ENCODE results near the gene PNPLA7.
"Not testable (repeated sequence)": the region's sequence is repeated elsewhere in the genome, so short reads cannot be mapped to it uniquely, and the experiment has no call there.

PNPLA7 gene

GRCh38 chr9:137477778-137478612 lies 72.2 kb downstream of the PNPLA7 start:
- no peak for DNase-seq

- DNase-seq = no peak
Observed at GRCh38 chr9:137476856-137477255, 73.3 kb downstream of the PNPLA7 start.

GRCh38 chr9:137475666-137476065 lies 74.5 kb downstream of the PNPLA7 start:
- no peak for DNase-seq

GRCh38 chr9:137474271-137474670 lies 75.9 kb downstream of the PNPLA7 start:
- DNase-seq = no peak

GRCh38 chr9:137470785-137471184 lies 79.4 kb downstream of the PNPLA7 start:
- no peak for DNase-seq

DNA sequence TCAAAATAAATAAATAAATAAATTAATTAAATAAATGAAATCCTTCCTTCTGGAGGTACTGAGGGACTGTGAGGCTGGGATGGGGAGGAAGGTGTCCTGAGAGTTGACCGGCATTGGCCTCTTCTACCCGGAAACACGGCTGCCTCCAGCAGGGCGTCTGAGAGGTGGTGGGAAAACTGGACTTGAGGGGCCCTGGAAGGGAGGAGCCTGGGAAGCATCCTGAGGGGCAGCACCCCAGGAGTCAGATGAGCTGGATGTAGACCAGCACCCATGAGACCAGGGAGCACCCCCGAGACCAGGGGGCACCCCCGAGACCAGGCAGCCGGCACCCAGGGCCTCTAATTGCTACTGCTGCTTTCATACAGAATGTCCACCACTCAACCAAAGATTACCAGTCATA lies 82.3 kb downstream of the PNPLA7 start:
- no peak for DNase-seq

GRCh38 chr9:137467161-137467581 lies 83.0 kb downstream of the PNPLA7 start:
- DNase-seq = no peak

GRCh38 chr9:137466389-137467085 lies 83.7 kb downstream of the PNPLA7 start:
- not testable (repeated sequence) for DNase-seq

- no peak for DNase-seq
Observed at GRCh38 chr9:137465720-137466388, 84.3 kb downstream of the PNPLA7 start.

DNA sequence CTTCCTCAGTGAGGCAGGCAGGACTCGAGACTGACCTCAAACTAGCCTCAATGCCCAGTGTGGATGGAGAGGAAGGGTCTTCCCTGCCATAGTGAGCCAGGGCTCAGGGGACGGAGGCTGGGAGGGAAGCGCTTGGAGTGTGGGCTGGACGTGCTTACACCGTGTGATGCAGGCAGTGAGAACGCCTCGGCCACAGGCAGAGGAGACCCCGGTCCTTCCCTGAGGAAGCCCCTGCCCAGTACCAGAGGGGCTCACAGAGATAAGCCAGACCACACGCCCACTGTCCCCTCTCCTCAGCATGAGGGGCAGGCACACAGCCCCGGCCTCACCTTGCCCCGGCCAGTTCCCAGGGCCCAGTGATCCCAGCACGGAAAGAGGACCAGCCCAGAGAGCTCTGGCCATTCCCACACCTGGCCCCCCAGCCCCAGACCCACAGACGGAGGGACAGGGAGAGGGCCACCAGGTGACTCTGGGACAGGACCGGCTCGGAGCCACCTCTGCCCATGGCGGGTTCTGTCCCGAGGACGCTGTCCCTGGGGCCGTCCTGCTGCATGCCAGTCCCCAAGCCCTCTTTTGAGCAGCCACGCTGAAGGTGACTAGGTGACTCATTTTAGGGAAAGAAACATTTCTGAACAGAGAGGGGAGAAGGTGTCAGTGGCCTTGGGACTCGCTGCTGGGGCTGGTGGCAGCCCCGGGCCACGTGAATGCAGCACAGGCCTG lies 85.0 kb downstream of the PNPLA7 start:
- DNase-seq = peak; percentile 23

DNA sequence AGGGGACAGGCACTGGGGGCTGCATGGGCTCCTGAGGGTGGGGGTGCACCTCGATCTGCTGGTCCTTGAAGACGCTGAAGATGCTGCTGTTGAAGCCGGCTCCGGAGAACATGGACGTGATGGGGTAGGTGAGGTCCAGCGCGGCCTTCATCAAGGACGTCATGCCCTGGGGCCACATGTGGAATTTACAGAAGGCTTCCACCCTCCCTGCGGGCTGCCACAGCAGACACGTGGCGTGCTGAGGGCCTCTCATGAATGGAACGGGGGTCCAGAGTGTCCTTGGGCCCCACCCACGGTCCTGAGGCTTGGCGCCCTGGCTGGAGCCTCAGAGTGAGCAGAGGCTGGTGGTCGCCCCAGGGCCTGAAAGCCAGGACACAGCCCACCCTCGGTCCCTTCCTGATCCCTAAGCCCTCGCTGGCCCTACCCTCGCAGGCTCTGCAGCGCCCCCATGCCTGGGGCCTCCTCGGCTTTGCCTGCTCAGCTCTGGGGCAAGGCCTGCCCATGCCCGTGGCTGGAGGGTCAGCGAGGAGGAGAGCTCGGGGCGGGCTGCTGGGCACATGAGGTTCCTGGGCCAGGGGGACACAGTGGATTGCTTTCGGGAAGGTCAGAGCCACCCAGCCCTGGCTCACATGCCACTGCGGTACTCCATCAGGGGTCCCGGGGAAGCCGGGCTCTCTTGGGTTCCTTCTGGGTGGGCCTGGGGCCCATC lies 85.8 kb downstream of the PNPLA7 start:
- no peak for DNase-seq

GRCh38 chr9:137463931-137464290 lies 86.3 kb downstream of the PNPLA7 start:
- no peak for DNase-seq

DNA sequence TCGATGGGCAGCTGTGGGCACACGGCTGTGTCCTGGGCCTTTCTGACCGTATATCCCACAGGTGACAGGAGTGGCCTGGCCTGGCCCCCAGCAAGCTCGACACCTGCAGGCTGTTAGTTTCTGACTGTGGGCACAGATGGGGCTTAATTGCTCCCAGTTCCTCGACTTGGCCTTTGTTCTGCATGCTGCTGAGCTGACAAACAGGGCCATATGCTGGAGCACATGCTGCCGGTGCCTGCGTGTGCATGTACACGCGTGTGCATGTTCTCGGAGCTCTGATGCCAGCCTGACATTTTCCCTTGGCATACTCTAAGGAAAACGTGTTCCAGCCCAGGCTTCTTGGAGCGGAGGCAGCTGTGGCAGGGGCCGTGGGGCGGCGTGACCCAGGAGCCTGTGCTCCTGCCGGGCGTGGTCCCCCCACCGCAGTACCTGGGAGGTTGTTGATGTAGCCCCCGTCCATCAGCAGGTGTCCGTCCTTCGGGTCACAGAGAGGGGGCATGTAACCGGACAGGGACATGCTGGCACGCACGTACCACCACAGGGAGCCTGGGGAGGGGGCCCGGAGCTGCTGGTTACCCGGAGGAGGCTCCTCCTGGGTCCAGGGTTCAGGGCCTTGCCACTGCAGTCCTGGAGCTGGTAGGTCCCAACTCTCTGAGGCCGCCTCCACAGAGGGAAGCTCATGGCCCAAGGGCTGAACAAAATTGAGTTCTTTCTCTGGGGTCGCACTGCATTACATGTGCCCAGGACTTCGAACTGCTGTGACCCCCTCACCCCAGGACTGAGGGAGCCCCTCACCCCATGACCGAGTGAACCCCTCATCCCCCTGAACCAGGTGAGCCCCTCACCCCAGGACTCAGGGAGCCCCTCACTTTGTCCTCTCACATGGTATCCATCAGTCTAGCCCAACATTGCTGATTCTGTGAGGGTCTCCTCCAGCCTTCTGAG lies 86.9 kb downstream of the PNPLA7 start:
- DNase-seq = no peak

- DNase-seq = no peak
Observed at GRCh38 chr9:137462396-137462985, 87.7 kb downstream of the PNPLA7 start.

GRCh38 chr9:137461663-137462395 lies 88.4 kb downstream of the PNPLA7 start:
- peak; percentile 40 for DNase-seq

DNA sequence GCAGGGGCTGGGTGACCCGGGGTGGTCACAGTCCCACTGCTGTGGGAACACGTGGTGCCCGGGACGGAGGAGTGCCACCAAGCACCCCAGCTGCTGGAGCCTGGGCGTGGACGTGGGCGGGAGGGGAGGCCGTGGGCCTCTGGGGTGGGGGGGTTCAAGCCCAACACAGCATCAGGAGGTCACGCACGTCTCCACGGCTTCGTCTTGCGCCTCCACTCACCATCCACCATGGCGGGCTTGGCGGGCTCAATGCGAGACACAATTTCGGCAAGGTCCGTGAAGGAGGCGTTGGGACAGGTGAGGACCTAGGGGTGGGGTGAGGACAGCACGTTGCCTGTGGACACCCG lies 88.9 kb downstream of the PNPLA7 start:
- no peak for DNase-seq

DNA sequence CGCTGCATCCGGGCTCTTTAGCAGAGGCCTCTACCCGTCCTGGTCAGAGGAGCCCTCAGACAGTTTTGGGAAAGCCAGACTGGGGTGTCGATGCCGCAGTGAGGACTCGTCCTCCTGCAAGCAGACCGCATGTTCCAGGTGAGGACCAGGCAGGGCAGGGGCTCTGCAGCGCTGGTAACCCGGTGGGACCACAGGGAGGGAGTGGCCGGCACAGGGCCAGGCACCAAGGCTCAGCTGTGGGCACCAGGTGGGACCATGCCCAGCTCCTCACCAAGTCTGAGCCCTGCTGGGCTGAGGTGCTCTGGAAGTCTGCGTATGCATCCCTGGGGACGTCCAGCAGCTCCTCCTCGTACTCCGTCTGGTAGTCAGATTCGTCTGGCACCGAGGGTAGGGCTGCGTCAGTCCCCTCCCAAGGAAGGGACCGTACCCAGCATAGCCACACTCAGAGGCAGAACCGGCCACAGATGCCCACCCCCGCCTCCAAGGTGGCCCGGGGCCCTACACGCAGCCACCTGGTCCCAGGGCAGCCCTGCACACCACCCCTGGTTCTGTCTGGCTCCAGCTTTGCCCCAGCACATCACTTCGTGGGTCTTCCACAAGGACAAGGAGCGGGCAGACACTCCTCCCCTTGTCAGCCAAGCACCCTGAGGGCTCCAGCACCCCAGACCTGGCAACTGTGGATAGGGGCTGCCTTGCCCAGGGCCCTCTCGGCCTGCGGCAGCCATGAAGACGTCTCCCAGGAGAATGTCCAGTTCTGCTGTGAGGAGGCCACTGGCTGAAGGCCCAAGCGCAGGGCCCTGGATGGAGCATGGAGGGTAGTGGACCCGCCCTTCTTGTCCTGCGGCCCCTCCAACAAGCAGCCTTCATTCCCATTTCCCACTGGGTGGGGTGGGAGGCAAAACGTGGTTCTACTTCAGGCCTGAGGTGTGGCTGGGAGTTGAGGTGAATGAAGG lies 89.6 kb downstream of the PNPLA7 start:
- DNase-seq = peak; percentile 39

DNA sequence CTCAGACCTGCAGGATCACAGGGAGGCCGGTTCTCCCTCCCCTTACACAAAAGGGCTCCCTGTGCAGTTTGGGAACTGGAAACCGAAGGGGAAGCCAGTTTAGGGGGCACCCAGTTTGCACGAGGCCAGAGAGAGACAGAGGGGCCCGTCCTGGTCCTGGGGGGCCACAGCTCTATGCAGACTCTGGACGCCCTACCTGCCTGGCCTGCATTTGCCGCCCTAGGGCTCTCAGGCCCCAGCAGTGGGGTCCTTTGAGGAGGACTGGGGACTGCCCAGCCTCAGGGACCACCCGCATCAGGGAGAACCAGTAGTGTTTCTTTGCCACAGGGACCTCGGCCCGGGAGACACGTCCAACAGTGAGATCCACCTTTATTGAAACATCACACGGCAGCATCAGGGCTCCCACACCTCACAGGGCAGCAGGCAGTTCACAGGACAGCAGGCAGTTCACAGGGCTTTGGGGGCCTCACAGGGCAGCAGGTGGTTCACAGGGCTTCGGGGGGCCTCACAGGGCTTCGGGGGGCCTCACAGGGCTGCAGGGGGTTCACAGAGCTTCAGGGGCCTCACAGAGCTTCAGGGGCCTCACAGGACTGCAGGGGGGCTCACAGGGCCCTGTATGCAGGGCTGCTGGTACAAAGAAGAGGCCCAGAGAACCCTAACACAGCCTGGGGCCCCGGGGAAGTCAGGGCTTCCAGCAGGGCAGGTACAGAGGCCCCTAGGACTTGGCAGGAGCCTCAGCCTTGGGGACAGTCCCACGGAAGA lies 90.4 kb downstream of the PNPLA7 start:
- DNase-seq = no peak

Data from left hindlimb (tissue), 1 donor.